H9 (cell line): ENCODE measurements around the gene RNF145. TPM values are rescaled to one million over a fixed set of nuclear protein-coding genes. Genes with fewer than 3 reads are reported as not detected.

Experiments used
- DNase-seq: peaks from one replicate; pipeline ENCODE4 v3.0.0-alpha.2; 2017
- H2AFZ ChIP-seq: one replicate; pipeline ENCODE4 v1.6.1; 2013; ENCODE audit warnings: mild to moderate bottlenecking, low read length, control low read depth, moderate library complexity
- H2AK5ac ChIP-seq: 2 replicates; pipeline ENCODE4 v1.6.1; 2013; ENCODE audit warnings: low read length, control low read depth, mixed read lengths; ENCODE audit not compliant: insufficient read length
- H2BK120ac ChIP-seq: one replicate; pipeline ENCODE4 v1.6.1; 2013; ENCODE audit warnings: low read depth, mild to moderate bottlenecking, low read length, control low read depth, inconsistent platforms; ENCODE audit not compliant: poor library complexity, severe bottlenecking
- H2BK12ac ChIP-seq: 2 replicates; pipeline ENCODE4 v1.6.1; 2013; ENCODE audit warnings: low read length, control low read depth, mixed read lengths, low read depth; ENCODE audit not compliant: insufficient read length
- H2BK15ac ChIP-seq: 2 replicates; pipeline ENCODE4 v1.6.1; 2013; ENCODE audit warnings: low read depth, low read length, control low read depth
- H2BK20ac ChIP-seq: one replicate; pipeline ENCODE4 v1.6.1; 2013; ENCODE audit warnings: low read depth, mild to moderate bottlenecking, low read length, control low read depth, inconsistent platforms; ENCODE audit not compliant: poor library complexity, severe bottlenecking
- H2BK5ac ChIP-seq: 2 replicates; pipeline ENCODE4 v1.6.1; 2013; ENCODE audit warnings: low read length, control low read depth, mixed read lengths; ENCODE audit not compliant: insufficient read length
- H3K14ac ChIP-seq: 2 replicates; pipeline ENCODE4 v1.6.1; 2013; ENCODE audit warnings: low read length, control low read depth; ENCODE audit not compliant: insufficient read depth
- H3K18ac ChIP-seq: 2 replicates; pipeline ENCODE4 v1.6.1; 2013; ENCODE audit warnings: low read depth, mild to moderate bottlenecking, mixed read lengths, low read length, control low read depth; ENCODE audit not compliant: insufficient read length
- H3K23ac ChIP-seq: 2 replicates; pipeline ENCODE4 v1.6.1; 2013; ENCODE audit warnings: low read length, control low read depth, mixed read lengths, low read depth; ENCODE audit not compliant: insufficient read length
- H3K23me2 ChIP-seq: 2 replicates; pipeline ENCODE4 v1.6.1; 2013; ENCODE audit warnings: low read depth, mild to moderate bottlenecking, mixed read lengths, low read length, control low read depth; ENCODE audit not compliant: insufficient read length, poor library complexity, severe bottlenecking
- H3K27ac ChIP-seq: 2 replicates; pipeline ENCODE4 v1.5.1; 2013; ENCODE audit warnings: low read length, control low read depth, mixed read lengths, low read depth; ENCODE audit not compliant: insufficient read length
- H3K27me3 ChIP-seq: 2 replicates; pipeline ENCODE4 v1.6.1; 2013; ENCODE audit warnings: low read length, control low read depth, inconsistent platforms; ENCODE audit not compliant: insufficient read depth
- H3K4ac ChIP-seq: 2 replicates; pipeline ENCODE4 v1.6.1; 2013; ENCODE audit warnings: low read depth, mild to moderate bottlenecking, control low read depth, inconsistent platforms, low read length, moderate library complexity
- H3K4me1 ChIP-seq: 2 replicates; pipeline ENCODE4 v1.6.1; 2013; ENCODE audit warnings: low read length, control low read depth, inconsistent platforms; ENCODE audit not compliant: insufficient read depth
- H3K4me2 ChIP-seq: 2 replicates; pipeline ENCODE4 v1.6.1; 2013; ENCODE audit warnings: low read length, control low read depth, mixed read lengths; ENCODE audit not compliant: insufficient read length, insufficient read depth
- H3K56ac ChIP-seq: 2 replicates; pipeline ENCODE4 v1.6.1; 2013; ENCODE audit warnings: low read depth, mild to moderate bottlenecking, mixed read lengths, low read length, control low read depth; ENCODE audit not compliant: insufficient read length
- H3K79me1 ChIP-seq: 2 replicates; pipeline ENCODE4 v1.6.1; 2013; ENCODE audit warnings: low read depth, mild to moderate bottlenecking, moderate library complexity, low read length, control low read depth, inconsistent platforms; ENCODE audit not compliant: insufficient read depth, poor library complexity, severe bottlenecking
- H3K79me2 ChIP-seq: 2 replicates; pipeline ENCODE4 v1.6.1; 2013; ENCODE audit warnings: low read length, control low read depth, inconsistent platforms; ENCODE audit not compliant: insufficient read depth
- H3K9ac ChIP-seq: 2 replicates; pipeline ENCODE4 v1.6.1; 2013; ENCODE audit warnings: low read length, control low read depth, mixed read lengths; ENCODE audit not compliant: insufficient read length; ENCODE audit errors: extremely low read depth
- H3K9me3 ChIP-seq: one replicate; pipeline ENCODE4 v1.6.1; 2013; ENCODE audit warnings: low read depth, low read length, inconsistent platforms; ENCODE audit not compliant: control insufficient read depth
- H3T11ph ChIP-seq: one replicate; pipeline ENCODE4 v1.6.1; 2013; ENCODE audit warnings: mild to moderate bottlenecking, low read length, control low read depth, inconsistent platforms
- H4K20me1 ChIP-seq: one replicate; pipeline ENCODE4 v1.6.1; 2013; ENCODE audit not compliant: control insufficient read depth, insufficient read length, insufficient read depth
- H4K5ac ChIP-seq: 2 replicates; pipeline ENCODE4 v1.6.1; 2013; ENCODE audit warnings: low read depth, mild to moderate bottlenecking, mixed read lengths, low read length, control low read depth; ENCODE audit not compliant: insufficient read length
- H4K8ac ChIP-seq: replicated peaks from 2 replicates; pipeline ENCODE4 v1.6.1; 2013; ENCODE audit warnings: low read length, control low read depth, mixed read lengths, low read depth; ENCODE audit not compliant: insufficient read length
- H4K91ac ChIP-seq: 2 replicates; pipeline ENCODE4 v1.6.1; 2013; ENCODE audit warnings: low read depth, mild to moderate bottlenecking, moderate library complexity, mixed read lengths, low read length, control low read depth; ENCODE audit not compliant: insufficient read length
- H3K27ac Mint-ChIP-seq, 3 experiments: 2 replicates in 2 of 3; 3 replicates in 1 of 3; pipeline ENCODE4 v1.8.0; 2020 to 2021; ENCODE audit warnings: mixed read lengths in 3 of 3, mild to moderate bottlenecking in 1 of 3, moderate library complexity in 1 of 3
- H3K27me3 Mint-ChIP-seq: 2 replicates; pipeline ENCODE4 v1.8.0; 2021; ENCODE audit warnings: low read depth, mild to moderate bottlenecking, moderate library complexity, mixed read lengths
- H3K36me3 Mint-ChIP-seq, 3 experiments: 2 replicates in 2 of 3; 3 replicates in 1 of 3; pipeline ENCODE4 v1.8.0; 2020 to 2021; ENCODE audit warnings: low read depth in 3 of 3, mixed read lengths in 3 of 3; ENCODE audit not compliant: insufficient read depth in 1 of 3
- H3K4me1 Mint-ChIP-seq, 2 experiments: 2 replicates each; pipeline ENCODE4 v1.8.0; 2020; ENCODE audit warnings: mixed read lengths in 2 of 2
- H3K4me3 Mint-ChIP-seq, 2 experiments: 2 replicates in 1 of 2; 3 replicates in 1 of 2; pipeline ENCODE4 v1.8.0; 2020 to 2021; ENCODE audit warnings: mild to moderate bottlenecking in 2 of 2, mixed read lengths in 2 of 2, moderate library complexity in 1 of 2
- H3K9me3 Mint-ChIP-seq, 2 experiments: 2 replicates in 1 of 2; 3 replicates in 1 of 2; pipeline ENCODE4 v1.8.0; 2020; ENCODE audit warnings: mild to moderate bottlenecking in 2 of 2, mixed read lengths in 2 of 2, moderate library complexity in 1 of 2
- WGBS: extraction: QIAGEN DNeasy Blood & Tissue Kit; methylation state at CpG from one replicate; pipeline ENCODE4 v1.1.7; 2013; ENCODE audit warnings: missing lambda C conversion rate, low lambda C conversion rate, mixed read lengths; ENCODE audit not compliant: insufficient read length; ENCODE audit errors: extremely low coverage; 5-methylcytosine and 5-hydroxymethylcytosine counted together
- long read RNA-seq: library from polyadenylated mRNA; unstranded; transcript quantifications from one replicate; pipeline ENCODE4 v2.0.0, GENCODE V29; 2020
- total RNA-seq: library from RNA; stranded (reverse); gene quantifications from 2 replicates; pipeline ENCODE4 v1.2.1, GENCODE V29; 2021
- TF ChIP-seq, protein P1 (sequence below): fragments of 200-600 bp; sonication (generic); conservative IDR thresholded peaks from 3 replicates; pipeline ENCODE4 v1.8.0; 2021; ENCODE audit warnings: antibody characterized with exemption, mild to moderate bottlenecking

The RNF145 gene, protein sequence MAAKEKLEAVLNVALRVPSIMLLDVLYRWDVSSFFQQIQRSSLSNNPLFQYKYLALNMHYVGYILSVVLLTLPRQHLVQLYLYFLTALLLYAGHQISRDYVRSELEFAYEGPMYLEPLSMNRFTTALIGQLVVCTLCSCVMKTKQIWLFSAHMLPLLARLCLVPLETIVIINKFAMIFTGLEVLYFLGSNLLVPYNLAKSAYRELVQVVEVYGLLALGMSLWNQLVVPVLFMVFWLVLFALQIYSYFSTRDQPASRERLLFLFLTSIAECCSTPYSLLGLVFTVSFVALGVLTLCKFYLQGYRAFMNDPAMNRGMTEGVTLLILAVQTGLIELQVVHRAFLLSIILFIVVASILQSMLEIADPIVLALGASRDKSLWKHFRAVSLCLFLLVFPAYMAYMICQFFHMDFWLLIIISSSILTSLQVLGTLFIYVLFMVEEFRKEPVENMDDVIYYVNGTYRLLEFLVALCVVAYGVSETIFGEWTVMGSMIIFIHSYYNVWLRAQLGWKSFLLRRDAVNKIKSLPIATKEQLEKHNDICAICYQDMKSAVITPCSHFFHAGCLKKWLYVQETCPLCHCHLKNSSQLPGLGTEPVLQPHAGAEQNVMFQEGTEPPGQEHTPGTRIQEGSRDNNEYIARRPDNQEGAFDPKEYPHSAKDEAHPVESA
- total RNA-seq, result 59.1 and 61.4 TPM in 2 replicates
- long read RNA-seq, partial matches to known transcripts, result 3 of 5 reads
- long read RNA-seq, other reads (novel, unspliced or antisense), result 1 of 5 reads

DNA sequence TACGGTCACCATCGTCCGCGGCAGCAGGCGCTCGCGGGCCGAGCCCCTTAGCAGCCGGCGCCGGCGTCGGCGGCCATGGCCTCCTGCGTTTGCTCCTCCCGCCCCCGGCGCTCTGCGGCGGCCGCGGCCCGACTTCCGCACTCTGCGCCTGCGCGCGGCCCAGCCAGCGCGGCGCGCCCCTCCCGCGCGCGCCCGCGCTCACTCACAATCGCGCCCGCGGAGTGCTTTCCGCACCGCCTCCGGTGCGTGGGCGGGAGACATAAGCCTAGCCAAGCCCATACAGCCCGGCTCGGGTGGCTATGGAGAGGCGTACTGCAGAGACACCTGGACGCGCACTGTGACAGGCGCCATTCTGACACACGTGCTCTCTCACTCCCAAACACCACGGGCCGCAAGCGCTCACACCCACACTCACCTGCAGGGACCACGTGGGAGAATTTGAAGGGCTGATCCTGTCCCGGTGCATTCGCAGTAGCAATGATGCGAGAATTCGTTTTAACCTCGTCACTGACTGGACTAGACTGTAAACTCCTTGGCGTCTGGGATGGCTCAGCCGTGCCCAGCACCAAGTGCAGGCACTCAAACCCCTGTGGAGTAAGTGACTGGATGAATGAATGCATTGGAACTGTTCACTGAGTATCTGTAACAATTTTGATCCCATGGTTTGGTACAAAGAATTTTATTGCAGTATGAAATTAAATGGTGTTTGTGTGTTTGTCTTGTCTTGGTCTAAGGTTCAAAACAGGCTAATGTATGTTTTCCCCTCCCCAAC is at the start of gene RNF145:
RNF145 (minus strand) TSS at position 116 of the 772 bp plus-strand sequence. CDS start 5,936 bp downstream, outside the sequence.
- Histone ChIP-seq H3K4ac (no peak within 1 kb of the TSS; the same call in 1 of the 2 replicates), H2AFZ (no peak within 1 kb of the TSS), H3T11ph (no peak within 1 kb of the TSS), H4K91ac (no peak within 1 kb of the TSS), H3K4me1 (peaks cover 7% of the 10 kb centered on the region; the same call in 1 of the 2 replicates), H3K23me2 (peaks cover 16% of the 10 kb centered on the region), H3K9me3 (no peaks in the 10 kb centered on the region), H3K18ac (peak within 1 kb of the TSS; percentile 79), H3K79me2 (peaks cover 9% of the 10 kb centered on the region; the same call in 1 of the 2 replicates), H3K9ac (peak within 1 kb of the TSS; percentile 74), H2BK120ac (no peak within 1 kb of the TSS), H3K27ac (no peak within 1 kb of the TSS), H3K14ac (peak within 1 kb of the TSS; percentile 95), H2BK12ac (no peak within 1 kb of the TSS), H3K79me1 (no peaks in the 10 kb centered on the region), H2BK15ac (no peak within 1 kb of the TSS), H4K8ac (no peak within 1 kb of the TSS), H3K23ac (no peak within 1 kb of the TSS), H2BK5ac (no peak within 1 kb of the TSS), H3K27me3 (peaks cover 4% of the 10 kb centered on the region; the same call in 1 of the 2 replicates), H4K5ac (no peak within 1 kb of the TSS), H2BK20ac (no peak within 1 kb of the TSS), H3K4me2 (peak within 1 kb of the TSS; percentile 92), H2AK5ac (no peak within 1 kb of the TSS), H4K20me1 (no peaks in the 10 kb centered on the region), H3K56ac (no peak within 1 kb of the TSS)
- H3K27me3 Mint-ChIP-seq, result peaks cover 20% of the 10 kb centered on the region
- TF ChIP-seq, protein P1, sequence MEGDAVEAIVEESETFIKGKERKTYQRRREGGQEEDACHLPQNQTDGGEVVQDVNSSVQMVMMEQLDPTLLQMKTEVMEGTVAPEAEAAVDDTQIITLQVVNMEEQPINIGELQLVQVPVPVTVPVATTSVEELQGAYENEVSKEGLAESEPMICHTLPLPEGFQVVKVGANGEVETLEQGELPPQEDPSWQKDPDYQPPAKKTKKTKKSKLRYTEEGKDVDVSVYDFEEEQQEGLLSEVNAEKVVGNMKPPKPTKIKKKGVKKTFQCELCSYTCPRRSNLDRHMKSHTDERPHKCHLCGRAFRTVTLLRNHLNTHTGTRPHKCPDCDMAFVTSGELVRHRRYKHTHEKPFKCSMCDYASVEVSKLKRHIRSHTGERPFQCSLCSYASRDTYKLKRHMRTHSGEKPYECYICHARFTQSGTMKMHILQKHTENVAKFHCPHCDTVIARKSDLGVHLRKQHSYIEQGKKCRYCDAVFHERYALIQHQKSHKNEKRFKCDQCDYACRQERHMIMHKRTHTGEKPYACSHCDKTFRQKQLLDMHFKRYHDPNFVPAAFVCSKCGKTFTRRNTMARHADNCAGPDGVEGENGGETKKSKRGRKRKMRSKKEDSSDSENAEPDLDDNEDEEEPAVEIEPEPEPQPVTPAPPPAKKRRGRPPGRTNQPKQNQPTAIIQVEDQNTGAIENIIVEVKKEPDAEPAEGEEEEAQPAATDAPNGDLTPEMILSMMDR, result no peak
- peak within 1 kb of the TSS; percentile 94 to 97 for H3K4me3 Mint-ChIP-seq
- peak within 1 kb of the TSS; percentile 88 to 96 (median 92); a peak in 6 of 7 replicates for H3K27ac Mint-ChIP-seq
- peaks cover 35 to 42% of the 10 kb centered on the region in 2 experiments for H3K4me1 Mint-ChIP-seq
- peak; percentile 67 for DNase-seq
- H3K9me3 Mint-ChIP-seq, result 0 out of 5 replicates have a peak, but pooled peaks cover 0 to 2% of the 10 kb centered on the region in 2 experiments
- peaks cover 0 to 2% (median 0%) of the 10 kb centered on the region in 3 experiments; a peak in 1 of 7 replicates for H3K36me3 Mint-ChIP-seq
- WGBS, result no CpG with 5 or more reads among the region's 65 CpGs
